ENCODE results near the gene KCNQ4. TPM values are rescaled to one million over a fixed set of nuclear protein-coding genes. Genes with fewer than 3 reads are reported as not detected.

The KCNQ4 gene
- total and polyA plus RNA-seq, 2 donors (not counting 1 experiment from before 2014, with no cell fraction given): 0.16 to 0.20 TPM

DNA sequence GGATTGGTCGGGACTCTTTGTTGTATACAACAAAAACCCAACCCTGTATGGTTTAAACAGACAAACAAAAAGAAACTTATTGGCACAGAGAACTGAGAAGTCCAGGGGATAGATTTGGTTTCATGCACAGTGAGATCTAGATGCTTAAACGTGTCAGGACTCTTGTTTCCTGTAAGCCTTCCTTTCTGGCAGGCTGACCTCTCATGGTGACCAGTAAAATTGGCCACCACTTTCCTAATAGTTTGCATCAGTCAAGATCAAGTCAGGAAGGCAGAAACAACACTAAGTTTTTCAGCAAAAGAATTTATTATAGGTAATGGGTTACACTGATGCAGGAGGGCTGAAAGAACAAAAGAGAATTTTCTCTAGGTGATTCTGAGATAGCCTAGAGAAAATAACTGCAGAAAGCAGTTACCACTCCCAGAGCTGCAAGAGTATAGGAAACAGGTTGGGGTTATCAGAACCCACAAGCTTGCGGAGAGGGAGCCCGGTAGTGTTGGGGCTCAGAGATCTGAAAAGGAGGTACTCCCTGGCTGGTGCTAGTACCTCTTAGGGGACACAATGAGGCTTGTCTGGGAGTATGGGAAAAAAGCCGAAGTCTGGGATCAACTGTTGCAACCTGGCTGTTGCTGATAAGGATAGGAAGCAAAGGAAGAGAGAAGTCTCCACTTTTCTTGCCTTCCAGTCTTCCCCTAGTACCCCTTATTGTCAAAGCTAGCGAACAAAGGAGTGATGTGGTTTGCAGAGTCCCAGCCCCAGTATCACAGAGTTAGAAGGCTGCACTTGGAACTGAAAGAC is 57.1 kb downstream of the KCNQ4 start:
- peaks cover 3 to 4% of the 10 kb centered on the region in 2 donors for H3K4me1 ChIP-seq (ENCODE audit: control insufficient read depth in 2 of 2, insufficient read depth in 2 of 2, low read length in 2 of 2)
- ATAC-seq (ENCODE audit: low read depth): no peak
- no peaks in the 10 kb centered on the region for H3K36me3 ChIP-seq (replicated peaks in 1 of 2; ENCODE audit: control extremely low read depth in 1 of 2, control insufficient read depth in 1 of 2, extremely low read depth in 1 of 2, insufficient read depth in 2 of 2, low read length in 1 of 2)
- Mint-ChIP-seq H3K9me3 (ENCODE audit: insufficient read depth) (peaks cover 2% of the 10 kb centered on the region), H3K4me1 (peaks cover 9% of the 10 kb centered on the region), H3K27ac (no peak overlapping the region), H3K4me3 (no peak overlapping the region), H3K27me3 (peaks cover 25% of the 10 kb centered on the region)
- no peaks in the 10 kb centered on the region for H3K79me2 ChIP-seq (ENCODE audit: control insufficient read depth, insufficient read depth, low read length)
- H3K27ac ChIP-seq (ENCODE audit: low read length in 2 of 2): no peak overlapping the region
- ChIA-PET POLR2A (no interaction called here), CTCF (interaction anchor here (1.6 kb wide), 1 partner anchor 66 kb away, joined by 6 read pairs; no protein-coding TSS in a partner anchor)
- DNase-seq: no peak
- H3K9me3 ChIP-seq (ENCODE audit: control extremely low read depth in 1 of 3, control insufficient read depth in 2 of 3, insufficient read depth in 1 of 3, low read length in 2 of 3): peaks cover 0 to 12% (median 0%) of the 10 kb centered on the region in 3 donors
- no peak overlapping the region for H2AFZ ChIP-seq (ENCODE audit: insufficient read depth, low read depth, low read length, poor library complexity, severe bottlenecking)
- WGBS (ENCODE audit: insufficient coverage): 6% methylated on average over 3 of the region's 6 CpGs
- no peak for TF ChIP-seq EZH2 (IDR thresholded peaks at IDR 0.05; ENCODE audit: borderline replicate concordance, insufficient read depth, low read depth, low read length, poor library complexity, severe bottlenecking)
- TF ChIP-seq, protein P1, sequence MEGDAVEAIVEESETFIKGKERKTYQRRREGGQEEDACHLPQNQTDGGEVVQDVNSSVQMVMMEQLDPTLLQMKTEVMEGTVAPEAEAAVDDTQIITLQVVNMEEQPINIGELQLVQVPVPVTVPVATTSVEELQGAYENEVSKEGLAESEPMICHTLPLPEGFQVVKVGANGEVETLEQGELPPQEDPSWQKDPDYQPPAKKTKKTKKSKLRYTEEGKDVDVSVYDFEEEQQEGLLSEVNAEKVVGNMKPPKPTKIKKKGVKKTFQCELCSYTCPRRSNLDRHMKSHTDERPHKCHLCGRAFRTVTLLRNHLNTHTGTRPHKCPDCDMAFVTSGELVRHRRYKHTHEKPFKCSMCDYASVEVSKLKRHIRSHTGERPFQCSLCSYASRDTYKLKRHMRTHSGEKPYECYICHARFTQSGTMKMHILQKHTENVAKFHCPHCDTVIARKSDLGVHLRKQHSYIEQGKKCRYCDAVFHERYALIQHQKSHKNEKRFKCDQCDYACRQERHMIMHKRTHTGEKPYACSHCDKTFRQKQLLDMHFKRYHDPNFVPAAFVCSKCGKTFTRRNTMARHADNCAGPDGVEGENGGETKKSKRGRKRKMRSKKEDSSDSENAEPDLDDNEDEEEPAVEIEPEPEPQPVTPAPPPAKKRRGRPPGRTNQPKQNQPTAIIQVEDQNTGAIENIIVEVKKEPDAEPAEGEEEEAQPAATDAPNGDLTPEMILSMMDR (IDR thresholded peaks at IDR 0.05): no peak
- no peak overlapping the region for H3K4me3 ChIP-seq (ENCODE audit: control extremely low read depth in 1 of 5, extremely low read depth in 1 of 5, insufficient read depth in 1 of 5, low read depth in 2 of 5, low read length in 4 of 5)
- H3K27me3 ChIP-seq (replicated peaks in 1 of 4; ENCODE audit: control extremely low read depth in 1 of 4, control insufficient read depth in 3 of 4, insufficient read depth in 4 of 4, low read length in 3 of 4): peaks cover 0 to 14% (median 0%) of the 10 kb centered on the region in 4 experiments
- no peak overlapping the region for H3K4me2 ChIP-seq (replicated peaks; ENCODE audit: low read depth, low read length, poor library complexity, severe bottlenecking)
- no peaks in the 10 kb centered on the region for H4K20me1 ChIP-seq (ENCODE audit: control insufficient read depth, insufficient read depth, low read length, poor library complexity, severe bottlenecking)
- intact Hi-C loops (cut with micrococcal nuclease): loop anchor here (10.0 kb wide), 1 partner anchor 306 kb away; the partner anchor contains the start of gene ZNF684
- no peak overlapping the region for H3K9ac ChIP-seq (ENCODE audit: low read length)

DNA sequence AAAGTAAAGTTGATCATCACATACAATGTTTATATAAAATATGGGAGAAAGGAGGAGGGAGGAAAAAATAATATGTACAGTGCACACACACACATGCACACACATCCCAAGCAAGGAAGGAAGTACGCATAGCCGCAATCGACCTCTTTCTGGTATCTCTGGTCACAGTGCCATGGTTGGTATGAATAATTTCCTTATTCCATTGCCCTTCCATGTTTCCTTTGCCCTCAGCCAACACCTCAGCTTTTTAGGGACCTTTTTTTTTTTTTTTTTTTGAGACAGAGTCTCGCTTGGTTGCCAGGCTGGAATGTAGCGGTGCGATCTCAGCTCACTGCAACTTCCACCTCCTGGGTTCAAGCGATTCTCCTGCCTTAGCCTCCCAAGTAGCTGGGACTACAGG is 58.0 kb downstream of the KCNQ4 start:
- Histone ChIP-seq H3K27ac (ENCODE audit: low read length in 2 of 2) (no peak overlapping the region), H3K9ac (ENCODE audit: low read length) (no peak overlapping the region), H3K79me2 (ENCODE audit: control insufficient read depth, insufficient read depth, low read length) (no peaks in the 10 kb centered on the region), H2AFZ (ENCODE audit: insufficient read depth, low read depth, low read length, poor library complexity, severe bottlenecking) (no peak overlapping the region), H3K4me2 (replicated peaks; ENCODE audit: low read depth, low read length, poor library complexity, severe bottlenecking) (no peak overlapping the region), H3K36me3 (replicated peaks in 1 of 2; ENCODE audit: control extremely low read depth in 1 of 2, control insufficient read depth in 1 of 2, extremely low read depth in 1 of 2, insufficient read depth in 2 of 2, low read length in 1 of 2) (no peaks in the 10 kb centered on the region), H3K4me1 (ENCODE audit: control insufficient read depth in 2 of 2, insufficient read depth in 2 of 2, low read length in 2 of 2) (peaks cover 3 to 4% of the 10 kb centered on the region in 2 donors), H3K9me3 (ENCODE audit: control extremely low read depth in 1 of 3, control insufficient read depth in 2 of 3, insufficient read depth in 1 of 3, low read length in 2 of 3) (peaks cover 0 to 12% (median 0%) of the 10 kb centered on the region in 3 donors), H3K4me3 (ENCODE audit: control extremely low read depth in 1 of 5, extremely low read depth in 1 of 5, insufficient read depth in 1 of 5, low read depth in 2 of 5, low read length in 4 of 5) (no peak overlapping the region), H4K20me1 (ENCODE audit: control insufficient read depth, insufficient read depth, low read length, poor library complexity, severe bottlenecking) (no peaks in the 10 kb centered on the region), H3K27me3 (replicated peaks in 1 of 4; ENCODE audit: control extremely low read depth in 1 of 4, control insufficient read depth in 3 of 4, insufficient read depth in 4 of 4, low read length in 3 of 4) (peaks cover 0 to 14% (median 0%) of the 10 kb centered on the region in 4 experiments)
- Mint-ChIP-seq H3K4me3 (no peak overlapping the region), H3K4me1 (peaks cover 9% of the 10 kb centered on the region), H3K27me3 (peaks cover 25% of the 10 kb centered on the region), H3K9me3 (ENCODE audit: insufficient read depth) (peaks cover 2% of the 10 kb centered on the region), H3K27ac (no peak overlapping the region)
- no peak for TF ChIP-seq EZH2 (IDR thresholded peaks at IDR 0.05; ENCODE audit: borderline replicate concordance, insufficient read depth, low read depth, low read length, poor library complexity, severe bottlenecking)
- TF ChIP-seq, protein P1 (IDR thresholded peaks at IDR 0.05): no peak
- intact Hi-C loops (cut with micrococcal nuclease): loop anchor here (10.0 kb wide), 1 partner anchor 307 kb away; the partner anchor contains the start of gene ZNF684
- DNase-seq: no peak
- CTCF ChIA-PET: interaction anchor here (1.6 kb wide), 1 partner anchor 67 kb away, joined by 6 read pairs; no protein-coding TSS in a partner anchor
- POLR2A ChIA-PET: no interaction called here
- ATAC-seq (ENCODE audit: low read depth): no peak
- no CpG with 5 or more reads among the region's 7 CpGs for WGBS (ENCODE audit: insufficient coverage)

Measured in B cell (primary cell).